ENCODE data around the gene LEKR1. TPM values are rescaled to one million over a fixed set of nuclear protein-coding genes. Genes with fewer than 3 reads are reported as not detected.

Gene LEKR1
- total and polyA plus RNA-seq, 2 of the 13 experiments (the other 11 are each of a cell fraction or from before 2014, with no cell fraction given) = 0.49 to 1.5 TPM

- TF ChIP-seq EP300 (IDR thresholded peaks at IDR 0.05; ENCODE audit: low read depth in 2 of 2, low read length in 2 of 2) = peak in 1 of 2 experiments; percentile 71; a peak in 2 of 4 replicates
- TF ChIP-seq EP300 (CRISPR knock-in tag; IDR thresholded peaks at IDR 0.05; ENCODE audit: borderline replicate concordance) = 0 out of 2 replicates have a peak, but pooled peaks have one; percentile 45
- no peak for TF ChIP-seq PRDM4 (CRISPR knock-in tag; IDR thresholded peaks at IDR 0.05; ENCODE audit: borderline replicate concordance)
- peak; percentile 58; the same call in 1 of the 2 replicates for TF ChIP-seq TEF (CRISPR knock-in tag; IDR thresholded peaks at IDR 0.05)
- no peak for TF ChIP-seq ZNF589 (CRISPR knock-in tag; conservative IDR thresholded peaks at IDR 0.05)
- TF ChIP-seq MATR3 (CRISPR knock-in tag; IDR thresholded peaks at IDR 0.05) = no peak
- no peak for TF ChIP-seq TRIM22 (IDR thresholded peaks at IDR 0.05)
- TF ChIP-seq NONO (IDR thresholded peaks at IDR 0.05) = no peak
- no peak for TF ChIP-seq NONO (CRISPR knock-in tag; conservative IDR thresholded peaks at IDR 0.05)
- TF ChIP-seq ZBTB34 (CRISPR knock-in tag; IDR thresholded peaks at IDR 0.05) = no peak
- no peak for TF ChIP-seq NR2F1 (CRISPR knock-in tag; IDR thresholded peaks at IDR 0.05)
- TF ChIP-seq ZFP36L2 (CRISPR knock-in tag; IDR thresholded peaks at IDR 0.05) = no peak
- peak; percentile 25; the same call in 1 of the 2 replicates for TF ChIP-seq ZNF556 (CRISPR knock-in tag; IDR thresholded peaks at IDR 0.05; ENCODE audit: borderline replicate concordance)
- TF ChIP-seq CCAR2 (optimal IDR thresholded peaks at IDR 0.05; ENCODE audit: low read depth, low read length) = no peak
- no peak for TF ChIP-seq IRF9 (CRISPR knock-in tag; IDR thresholded peaks at IDR 0.05; ENCODE audit: borderline replicate concordance)
- TF ChIP-seq ZMYM3 (CRISPR knock-in tag; IDR thresholded peaks at IDR 0.05) = no peak; the same call in 1 of the 2 replicates
- TF ChIP-seq SIN3B (IDR thresholded peaks at IDR 0.05; ENCODE audit: low read length) = no peak
- no peak for TF ChIP-seq HHEX (CRISPR knock-in tag; IDR thresholded peaks at IDR 0.05)
- TF ChIP-seq NR2F2 (IDR thresholded peaks at IDR 0.05; ENCODE audit: borderline replicate concordance, low read depth) = no peak
- TF ChIP-seq ZNF484 (CRISPR knock-in tag; IDR thresholded peaks at IDR 0.05; ENCODE audit: borderline replicate concordance, low read depth) = no peak
- TF ChIP-seq HOXA5 (CRISPR knock-in tag; IDR thresholded peaks at IDR 0.05) = peak; percentile 52; the same call in 1 of the 2 replicates
- TF ChIP-seq HOXA9 (CRISPR knock-in tag; IDR thresholded peaks at IDR 0.05; ENCODE audit: borderline replicate concordance) = no peak
- TF ChIP-seq ZMYM4 (CRISPR knock-in tag; IDR thresholded peaks at IDR 0.05) = peak; percentile 50; the same call in 1 of the 2 replicates
- no peak for TF ChIP-seq ZNF672 (CRISPR knock-in tag; IDR thresholded peaks at IDR 0.05)
Measured at GRCh38 chr3:157094751-157095480, 268.8 kb downstream of the LEKR1 start (continued).
